HG02642 (cell line): Measurements from ENCODE around the gene SNCAIP.
A peak's percentile ranks its signal among the peaks of the same experiment; 100 is the strongest.

Experiments
- ATAC-seq: cut with Tn5 transposase; IDR thresholded peaks from one replicate; pipeline ENCODE4 v1.9.1; 2021; ENCODE audit warnings: mild to moderate bottlenecking; ENCODE audit not compliant: unreplicated experiment, poor library complexity

SNCAIP gene

DNA sequence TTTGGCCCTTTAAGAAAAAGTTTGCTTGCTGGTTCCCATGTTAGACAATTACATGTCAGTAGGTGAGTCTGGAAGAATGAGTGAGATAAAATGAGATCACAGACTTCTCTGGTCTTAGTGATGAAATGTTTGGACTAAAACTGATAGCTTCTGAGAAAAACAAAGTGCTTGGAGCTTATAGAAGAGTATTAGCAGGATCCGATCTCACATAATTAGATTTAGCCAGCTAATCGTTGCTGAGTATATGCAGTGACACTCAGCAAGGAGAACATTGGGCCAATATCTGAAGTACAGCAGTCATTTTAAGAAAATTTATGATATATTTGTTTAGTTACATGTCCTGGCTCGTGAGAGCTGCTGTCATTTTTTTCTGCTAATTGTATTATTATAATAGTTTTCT is 135.8 kb downstream of the SNCAIP start:
- ATAC-seq, result no peak

GRCh38 chr5:122454541-122454940 is 142.5 kb downstream of the SNCAIP start:
- no peak for ATAC-seq

DNA sequence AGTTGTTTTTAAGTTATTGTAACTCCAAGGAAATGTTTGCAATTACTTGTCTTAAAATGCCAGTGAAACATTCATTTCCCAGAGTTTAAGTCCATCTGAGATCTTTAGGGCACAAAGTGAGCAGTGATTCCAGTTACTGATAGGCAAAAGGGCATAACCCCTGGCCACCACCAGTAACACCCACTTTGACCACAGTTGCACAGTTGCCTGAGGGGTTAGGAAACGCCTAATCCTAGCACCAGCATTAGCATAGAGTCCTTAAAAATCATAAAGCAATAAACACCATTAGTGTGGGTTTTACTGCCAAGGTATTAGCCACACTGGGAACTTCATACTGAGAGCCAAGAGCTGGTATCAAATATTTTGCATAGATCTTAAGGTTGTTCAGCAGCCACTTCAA is 143.9 kb downstream of the SNCAIP start:
- no peak for ATAC-seq

- no peak for ATAC-seq
Measured at GRCh38 chr5:122457178-122457826, 145.3 kb downstream of the SNCAIP start.

DNA sequence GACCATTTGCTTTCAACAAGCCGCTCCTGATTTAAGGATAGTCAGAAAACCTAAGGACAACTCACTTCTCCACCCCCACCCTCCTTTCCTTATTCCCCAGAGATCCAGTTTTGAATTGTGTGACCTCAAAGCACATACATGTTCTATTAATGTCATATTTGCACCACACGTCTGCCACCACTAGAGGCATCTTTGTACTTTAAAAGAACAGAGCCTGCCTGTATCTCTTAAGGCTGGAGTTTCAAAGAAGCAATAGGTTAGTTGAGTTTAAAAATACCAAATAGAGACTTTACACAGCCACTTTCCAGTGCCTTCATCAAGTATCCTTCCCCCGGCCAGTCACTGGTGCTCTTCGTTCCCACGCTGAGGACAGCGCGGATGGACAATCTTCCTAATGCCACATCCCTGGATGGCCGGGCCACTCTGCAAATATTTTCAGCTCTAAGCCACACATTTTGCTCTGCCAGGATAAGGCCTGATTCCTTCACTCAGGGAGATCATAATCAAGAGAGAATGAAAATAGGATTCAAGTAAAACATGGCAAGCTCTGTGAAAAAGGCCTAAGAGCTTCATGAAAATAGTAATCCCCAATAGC is 146.3 kb downstream of the SNCAIP start:
- ATAC-seq, result peak; percentile 70

GRCh38 chr5:122462486-122462885 is 150.4 kb downstream of the SNCAIP start:
- ATAC-seq, result no peak

DNA sequence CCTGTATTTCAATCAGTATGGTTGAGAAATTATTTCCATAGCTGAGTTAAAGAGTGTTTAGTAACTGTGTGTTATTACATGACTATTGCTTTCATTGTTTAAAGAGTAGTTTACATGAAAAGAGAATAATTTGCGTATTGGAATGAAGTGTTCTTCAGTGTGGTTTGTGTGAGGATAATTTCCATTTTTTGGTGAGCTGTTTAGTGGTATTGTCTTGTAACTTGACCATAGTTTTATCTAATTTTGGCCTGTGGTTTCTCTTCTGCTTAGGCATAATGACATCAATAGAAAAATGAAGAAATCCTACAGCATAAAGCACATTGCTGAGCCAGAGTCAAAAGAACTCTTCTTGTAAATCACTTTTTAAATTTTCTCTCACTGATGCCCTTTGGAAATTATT is 151.2 kb downstream of the SNCAIP start:
- no peak for ATAC-seq

- no peak for ATAC-seq
Measured at GRCh38 chr5:122464191-122464590, 152.2 kb downstream of the SNCAIP start.

- ATAC-seq, result no peak
Measured at GRCh38 chr5:122465031-122465577, 153.1 kb downstream of the SNCAIP start.

DNA sequence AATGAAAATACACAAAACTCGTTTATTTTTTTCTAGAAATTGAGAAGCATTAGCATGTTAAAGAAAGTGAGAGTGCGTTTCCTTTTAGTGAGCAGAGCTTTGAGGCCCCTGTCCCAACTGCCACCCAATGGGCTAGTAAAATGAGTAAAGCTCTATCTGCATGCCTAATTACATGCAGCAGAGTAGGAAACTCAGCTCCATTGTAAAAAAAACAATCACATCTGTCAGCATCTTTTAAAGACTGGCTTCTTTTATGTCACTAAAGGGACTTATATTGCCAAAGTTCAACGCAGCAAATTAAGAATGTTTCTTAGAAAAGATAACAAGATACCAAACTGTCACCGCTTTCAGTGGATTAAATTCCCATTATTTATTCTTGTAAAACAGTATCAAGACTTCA is 154.0 kb downstream of the SNCAIP start:
- ATAC-seq, result no peak

DNA sequence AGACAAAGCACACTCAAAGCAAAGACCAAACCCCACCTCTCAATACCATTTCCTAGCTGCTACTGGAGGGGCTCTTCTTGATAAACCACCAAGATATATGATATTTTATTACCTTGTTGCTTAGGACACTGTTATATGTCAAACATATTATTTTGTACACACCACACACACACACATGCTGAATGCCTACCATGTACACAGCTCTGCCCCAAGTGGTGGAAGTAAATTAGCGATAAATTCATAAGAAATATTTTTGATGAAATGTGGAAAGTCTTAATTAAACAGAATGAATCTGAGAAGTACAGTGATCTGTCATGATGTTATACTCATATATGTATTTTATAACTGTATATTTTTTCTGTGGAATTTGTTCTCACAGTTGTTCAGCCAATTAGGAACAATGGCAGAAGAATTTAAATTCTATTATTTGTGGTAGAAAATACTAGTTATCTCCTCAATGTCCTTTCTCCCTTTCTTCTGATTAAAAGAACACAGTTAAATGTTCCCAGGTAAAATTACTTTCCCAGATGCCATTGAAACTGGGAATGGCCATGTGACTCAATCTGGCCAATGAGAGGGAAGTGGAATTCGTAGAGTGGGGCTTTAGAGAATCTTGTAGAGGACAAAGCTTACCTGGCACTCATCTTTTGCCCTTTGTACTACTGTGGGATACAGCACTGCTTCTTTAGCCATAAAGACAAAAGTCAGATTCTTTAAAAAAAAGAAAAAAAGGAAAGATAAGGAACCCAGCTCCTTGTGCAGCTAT is 156.5 kb downstream of the SNCAIP start:
- ATAC-seq, result no peak

DNA sequence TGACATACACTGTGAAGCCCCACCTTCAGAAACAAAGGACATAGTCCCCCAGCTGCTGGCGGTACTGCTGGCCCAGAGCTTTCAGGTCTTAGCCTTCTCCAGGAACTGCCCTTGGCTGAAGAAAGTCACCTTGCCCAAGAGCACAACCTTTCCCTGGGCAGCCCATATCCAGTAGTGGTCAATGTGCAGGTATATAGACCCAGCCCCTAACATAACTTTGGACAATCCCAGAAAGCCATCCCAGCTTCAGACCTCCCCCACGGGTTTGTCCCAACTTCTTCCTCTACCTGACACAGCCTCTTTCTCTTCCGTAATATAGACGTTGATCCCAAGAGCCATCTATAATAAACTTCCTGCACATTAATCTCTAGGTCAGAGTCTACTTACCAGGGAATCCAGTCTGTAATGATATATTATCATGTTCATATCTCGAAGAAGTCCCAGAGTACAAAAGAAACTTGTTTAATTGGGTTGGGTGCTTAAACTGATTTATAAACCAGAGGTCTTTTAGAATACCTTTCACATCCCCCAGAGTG is 157.4 kb downstream of the SNCAIP start:
- ATAC-seq, result no peak

GRCh38 chr5:122470365-122470764 is 158.3 kb downstream of the SNCAIP start:
- no peak for ATAC-seq

GRCh38 chr5:122471031-122471751 is 159.2 kb downstream of the SNCAIP start:
- ATAC-seq, result no peak

DNA sequence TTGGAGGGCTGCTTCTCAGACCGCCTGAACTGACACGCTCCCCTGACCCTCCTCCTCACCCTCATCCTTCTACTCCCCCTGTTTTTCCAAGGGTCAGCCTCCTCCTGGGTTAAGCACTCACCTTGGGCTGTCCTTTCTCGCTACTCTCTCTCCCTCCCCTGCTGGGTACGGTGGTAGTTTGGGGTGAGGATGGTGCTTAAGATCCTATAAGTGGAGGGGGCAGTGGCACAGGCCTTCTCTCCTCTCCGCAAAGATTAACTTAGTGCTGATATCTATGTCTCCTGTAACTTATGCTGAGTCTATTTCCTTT is 159.7 kb downstream of the SNCAIP start:
- ATAC-seq, result no peak

DNA sequence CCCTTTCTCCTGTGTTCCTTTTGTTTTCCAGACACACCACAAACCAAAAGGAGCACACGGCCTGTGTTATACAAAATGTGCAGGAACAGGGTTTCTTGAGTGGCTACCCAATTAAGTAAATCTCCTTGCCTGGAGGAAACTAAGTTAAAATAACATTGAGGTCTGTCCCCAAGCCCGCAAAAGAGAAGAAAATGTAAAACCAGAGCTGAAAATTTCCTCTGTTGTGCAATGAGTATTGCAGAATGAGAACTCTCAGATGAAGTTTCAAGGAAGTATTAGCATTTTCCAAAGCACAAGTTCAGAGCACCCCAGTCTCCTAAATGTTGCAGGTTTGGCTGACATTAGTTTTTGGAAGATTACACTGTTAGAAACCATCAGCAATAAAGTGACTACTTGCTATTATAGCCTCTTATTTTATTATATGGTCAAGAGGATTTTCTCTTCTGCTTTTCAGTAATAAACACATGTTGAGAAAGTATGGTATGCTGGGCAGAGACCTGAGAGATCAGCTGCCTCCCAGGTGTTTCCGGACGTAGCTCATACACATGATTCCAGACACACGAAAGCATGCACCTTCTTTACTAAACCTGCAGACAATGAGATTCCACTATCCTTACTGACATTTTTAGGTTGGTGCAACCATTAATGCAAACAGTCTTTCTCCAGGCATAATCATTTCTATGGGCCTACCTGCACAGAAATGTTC is 161.3 kb downstream of the SNCAIP start:
- ATAC-seq, result no peak

- no peak for ATAC-seq
Measured at GRCh38 chr5:122473941-122474340, 161.9 kb downstream of the SNCAIP start.

GRCh38 chr5:122478741-122479442 is 166.9 kb downstream of the SNCAIP start:
- no peak for ATAC-seq

DNA sequence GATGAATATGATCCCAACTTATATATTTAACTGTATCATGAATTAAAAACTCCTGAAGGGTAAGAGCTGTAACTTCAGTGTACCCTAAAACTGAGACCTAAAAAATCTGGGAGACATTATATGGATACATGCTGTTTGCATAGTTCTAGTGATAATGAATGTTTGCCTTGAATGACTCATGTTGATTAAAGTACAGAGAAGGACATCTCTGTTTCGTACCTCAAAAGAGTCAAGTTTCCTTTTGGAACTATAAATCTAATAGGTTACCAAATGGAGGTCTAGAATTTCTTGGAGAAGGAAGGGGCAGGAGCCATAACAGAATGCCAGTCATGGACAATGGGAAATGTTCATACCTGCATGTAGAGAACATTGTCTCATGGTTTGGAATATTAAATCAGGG is 168.1 kb downstream of the SNCAIP start:
- no peak for ATAC-seq
